A549 (cell line): ENCODE measurements around the gene TBCK.

ENCODE experiments used
- BHLHE40 ChIP-seq: IDR thresholded peaks from 2 replicates; pipeline ENCODE4 v1.6.1; 2012; ENCODE audit warnings: low read depth, low read length, inconsistent platforms
- FOSB ChIP-seq: fragments of 250-450 bp; sonication (Bioruptor Pico); IDR thresholded peaks from 2 replicates; pipeline ENCODE4 v1.5.0; 2020; ENCODE audit warnings: mild to moderate bottlenecking, moderate library complexity
- POLR2A ChIP-seq: IDR thresholded peaks from 2 replicates; pipeline ENCODE4 v1.6.1; 2012; ENCODE audit warnings: mild to moderate bottlenecking, low read length
- SMC3 ChIP-seq: fragments of >200 bp; sonication (Bioruptor Twin); formaldehyde crosslinking; IDR thresholded peaks from 3 replicates; pipeline ENCODE4 v1.6.1; 2018; ENCODE audit warnings: inconsistent platforms

- TF ChIP-seq POLR2A: no peak
- no peak for TF ChIP-seq FOSB (CRISPR knock-in tag)
- TF ChIP-seq SMC3: no peak
- TF ChIP-seq BHLHE40: no peak
Measured at GRCh38 chr4:106011387-106011786, 304.6 kb downstream of the TBCK start.
